OCI-LY7 (cell line): Measurements from ENCODE around the gene OGFR. TPM values are rescaled to one million over a fixed set of nuclear protein-coding genes. Genes with fewer than 3 reads are reported as not detected.
A peak's percentile ranks its signal among the peaks of the same experiment; 100 is the strongest.

Source experiments
- BruUV-seq: library from RNA; stranded (reverse); fragments of 400-500 nt; replicated peaks from 2 replicates; lab custom pipeline; 2021; lab: Mats Ljungman, UMichigan
- CTCF ChIA-PET: fragments of 300-600 bp; sonication (Branson Sonifier 250); formaldehyde crosslinking; loops from one replicate; lab custom pipeline; 2022; ENCODE audit warnings: antibody characterized with exemption; ENCODE audit not compliant: unreplicated experiment; lab: Charles Lee
- POLR2A ChIA-PET: fragments of 300-600 bp; sonication (Branson Sonifier 250); formaldehyde crosslinking; loops from one replicate; lab custom pipeline; 2022; ENCODE audit warnings: antibody characterized with exemption; lab: Charles Lee
- DNase-seq: peaks from one replicate; pipeline ENCODE4 v3.0.0-alpha.2; 2015; ENCODE audit warnings: low spot score
- H2AFZ ChIP-seq: fragments of 200-600 bp; sonication (generic), shearing (Covaris generic); 2 replicates; pipeline ENCODE4 v1.6.1; 2014; ENCODE audit warnings: mild to moderate bottlenecking, antibody characterized with exemption, low read length, moderate library complexity
- H3K27ac ChIP-seq: fragments of 200-600 bp; sonication (generic); 2 replicates; pipeline ENCODE4 v1.5.1; 2014; ENCODE audit warnings: mixed run types, low read depth, mild to moderate bottlenecking, moderate library complexity, low read length, inconsistent platforms; ENCODE audit not compliant: poor library complexity, severe bottlenecking
- H3K36me3 ChIP-seq: fragments of 200-600 bp; sonication (generic); 2 replicates; pipeline ENCODE4 v1.6.1; 2014; ENCODE audit warnings: mild to moderate bottlenecking, antibody characterized with exemption, low read length, moderate library complexity, mixed read lengths; ENCODE audit not compliant: insufficient read depth
- H3K4me1 ChIP-seq: fragments of 200-600 bp; sonication (generic); 2 replicates; pipeline ENCODE4 v1.5.1; 2014; ENCODE audit warnings: mild to moderate bottlenecking, low read length; ENCODE audit not compliant: insufficient read depth, poor library complexity, severe bottlenecking
- H3K4me2 ChIP-seq: fragments of 200-600 bp; sonication (generic); 2 replicates; pipeline ENCODE4 v1.6.1; 2014; ENCODE audit warnings: mild to moderate bottlenecking, low read length
- H3K4me3 ChIP-seq: fragments of 200-600 bp; sonication (generic); 2 replicates; pipeline ENCODE4 v1.5.1; 2014; ENCODE audit warnings: mild to moderate bottlenecking, low read depth, low read length; ENCODE audit not compliant: poor library complexity, severe bottlenecking
- H3K79me2 ChIP-seq: fragments of 200-600 bp; sonication (generic); 2 replicates; pipeline ENCODE4 v1.6.1; 2016; ENCODE audit warnings: low read depth, mild to moderate bottlenecking, low read length, moderate library complexity, mixed read lengths; ENCODE audit not compliant: insufficient read depth
- H3K9me2 ChIP-seq: fragments of 200-600 bp; sonication (generic); 2 replicates; pipeline ENCODE4 v1.6.1; 2016; ENCODE audit warnings: mild to moderate bottlenecking, low read length, mixed read lengths; ENCODE audit not compliant: insufficient read depth
- H3K9me3 ChIP-seq: fragments of 200-600 bp; sonication (generic); 2 replicates; pipeline ENCODE4 v1.6.1; 2014; ENCODE audit warnings: mild to moderate bottlenecking, mixed run types, low read length, mixed read lengths
- H4K20me1 ChIP-seq: fragments of 200-600 bp; sonication (generic); 2 replicates; pipeline ENCODE4 v1.6.1; 2014; ENCODE audit warnings: mild to moderate bottlenecking, antibody characterized with exemption, low read length, moderate library complexity, mixed read lengths; ENCODE audit not compliant: insufficient read depth
- CTCF ChIP-seq: fragments of 200-600 bp; sonication (generic); conservative IDR thresholded peaks from 2 replicates; pipeline ENCODE4 v1.5.1; 2014; ENCODE audit warnings: mild to moderate bottlenecking, antibody characterized with exemption, low read length, moderate library complexity, mixed read lengths
- EZH2phosphoT487 ChIP-seq: fragments of 200-600 bp; sonication (generic); IDR thresholded peaks from 2 replicates; pipeline ENCODE4 v1.6.1; 2018; ENCODE audit warnings: low read depth, borderline replicate concordance, mild to moderate bottlenecking, mixed run types, antibody characterized with exemption, low read length, moderate library complexity, mixed read lengths
- intact Hi-C: fragments of 100-400 bp; cut with micrococcal nuclease; formaldehyde crosslinking; loops from one replicate; pipeline ENCODE4 v1.10.0; 2022; ENCODE audit not compliant: unreplicated experiment
- total RNA-seq, 2 experiments: library from RNA; depleted of rRNA in 1 of 2; stranded (reverse); fragments of >200 nt in 1 of 2; shearing (Covaris generic) in 1 of 2; gene quantifications; 2 replicates each; pipeline ENCODE4 v1.2.3, GENCODE V29; 2014 to 2022

Gene OGFR
- total RNA-seq, 2 experiments from 2014 or later: 64.8 to 69.9 TPM

GRCh38 chr20:62824476-62825332 is 20.1 kb downstream of the OGFR start:
- Histone ChIP-seq H3K79me2 (no peaks in the 10 kb centered on the region), H3K27ac (no peak overlapping the region), H3K9me3 (no peaks in the 10 kb centered on the region), H3K4me1 (peaks cover 7% of the 10 kb centered on the region), H2AFZ (no peak overlapping the region), H3K36me3 (no peaks in the 10 kb centered on the region), H4K20me1 (no peaks in the 10 kb centered on the region), H3K4me3 (no peak overlapping the region), H3K4me2 (peak overlapping the region; percentile 20; the same call in 1 of the 2 replicates), H3K9me2 (no peaks in the 10 kb centered on the region)
- intact Hi-C loops: no loop called here
- peak; percentile 54 for DNase-seq
- no peak for TF ChIP-seq CTCF
- no peak for TF ChIP-seq EZH2phosphoT487
- BruUV-seq: no TSS peak
- POLR2A ChIA-PET: no interaction called here
- CTCF ChIA-PET: no interaction called here

GRCh38 chr20:62825333-62825985 is 20.8 kb downstream of the OGFR start:
- no TSS peak for BruUV-seq
- Histone ChIP-seq H4K20me1 (no peaks in the 10 kb centered on the region), H3K9me2 (no peaks in the 10 kb centered on the region), H2AFZ (no peak overlapping the region), H3K4me3 (no peak overlapping the region), H3K9me3 (no peaks in the 10 kb centered on the region), H3K4me1 (peaks cover 7% of the 10 kb centered on the region), H3K27ac (no peak overlapping the region), H3K79me2 (no peaks in the 10 kb centered on the region), H3K4me2 (no peak overlapping the region; the same call in 1 of the 2 replicates), H3K36me3 (no peaks in the 10 kb centered on the region)
- no peak for DNase-seq
- ChIA-PET POLR2A (no interaction called here), CTCF (no interaction called here)
- TF ChIP-seq CTCF (no peak), EZH2phosphoT487 (no peak)
- intact Hi-C loops: no loop called here
